Measurements from ENCODE around the gene FGGY.

- no peak for TF ChIP-seq POLR2AphosphoS5 (IDR thresholded peaks at IDR 0.05)
- no peak for TF ChIP-seq CTCF (IDR thresholded peaks at IDR 0.05)
- no peak for TF ChIP-seq EP300 (IDR thresholded peaks at IDR 0.05)
Observed at GRCh38 chr1:59302297-59302696, 5.4 kb downstream of the FGGY start.

Data from esophagus muscularis mucosa (tissue), 4 donors.